Stimulated activated CD4-positive, alpha-beta T cell treated with anti-CD3 and anti-CD28 coated beads, Interleukin-4, amount 100 ng/mL, for 4 hours (primary cell): ENCODE measurements around the gene CNTN1.

ENCODE experiments used
- DNase-seq, 2 experiments: peaks; one replicate each; pipeline ENCODE4 v3.0.0-alpha.2; 2020

CNTN1 gene

GRCh38 chr12:40691913-40692764 is at the start of gene CNTN1:
TSS of gene CNTN1 (plus strand) at chr12:40692439.
- DNase-seq = no peak

- DNase-seq = no peak
Measured at GRCh38 chr12:40643506-40643905, 48.7 kb upstream of the CNTN1 start.

- DNase-seq = no peak
Measured at GRCh38 chr12:40643976-40644375, 48.3 kb upstream of the CNTN1 start.

GRCh38 chr12:40644708-40645107 is 47.5 kb upstream of the CNTN1 start:
- DNase-seq = no peak

- no peak for DNase-seq
Measured at GRCh38 chr12:40645361-40645760, 46.9 kb upstream of the CNTN1 start.

GRCh38 chr12:40646456-40646855 is 45.8 kb upstream of the CNTN1 start:
- no peak for DNase-seq

GRCh38 chr12:40646911-40647310 is 45.3 kb upstream of the CNTN1 start:
- no peak for DNase-seq

- no peak for DNase-seq
Measured at GRCh38 chr12:40647651-40648050, 44.6 kb upstream of the CNTN1 start.

GRCh38 chr12:40648519-40648918 is 43.7 kb upstream of the CNTN1 start:
- no peak for DNase-seq

GRCh38 chr12:40650038-40650704 is 42.1 kb upstream of the CNTN1 start:
- DNase-seq = no peak

- DNase-seq = no peak
Measured at GRCh38 chr12:40655451-40655850, 36.8 kb upstream of the CNTN1 start.

GRCh38 chr12:40662366-40662765 is 29.9 kb upstream of the CNTN1 start:
- DNase-seq = no peak

- DNase-seq = no peak
Measured at GRCh38 chr12:40663781-40664180, 28.5 kb upstream of the CNTN1 start.

GRCh38 chr12:40668099-40668529 is 24.1 kb upstream of the CNTN1 start:
- no peak for DNase-seq

GRCh38 chr12:40672741-40673271 is 19.4 kb upstream of the CNTN1 start:
- DNase-seq = no peak

GRCh38 chr12:40681148-40681547 is 11.1 kb upstream of the CNTN1 start:
- no peak for DNase-seq

GRCh38 chr12:40684986-40685385 is 7.3 kb upstream of the CNTN1 start:
- no peak for DNase-seq

- DNase-seq = no peak
Measured at GRCh38 chr12:40688085-40688725, 4.0 kb upstream of the CNTN1 start.

GRCh38 chr12:40689576-40689975 is 2.7 kb upstream of the CNTN1 start:
- no peak for DNase-seq

- DNase-seq = no peak
Measured at GRCh38 chr12:40692765-40693206, 547 bp downstream of the CNTN1 start.

GRCh38 chr12:40693207-40693821 is 1.1 kb downstream of the CNTN1 start:
- no peak for DNase-seq

GRCh38 chr12:40697566-40698259 is 5.5 kb downstream of the CNTN1 start:
- DNase-seq = no peak
